Parathyroid adenoma (tissue), 2 donors: Measurements from ENCODE around the gene ARL5B.

Source experiments
- H2AFZ ChIP-seq: fragments of 300-600 bp; sonication (generic); one replicate; pipeline ENCODE4 v1.7.0; 2017; ENCODE audit warnings: antibody characterized with exemption, mild to moderate bottlenecking
- H3K27ac ChIP-seq: fragments of 300-600 bp; sonication (generic); one replicate; pipeline ENCODE4 v1.7.0; 2017
- H3K27me3 ChIP-seq: fragments of 300-600 bp; sonication (generic); one replicate; pipeline ENCODE4 v1.7.0; 2017; ENCODE audit warnings: low read length; ENCODE audit not compliant: control insufficient read depth, insufficient read depth
- H3K36me3 ChIP-seq: fragments of 300-600 bp; sonication (generic); one replicate; pipeline ENCODE4 v1.7.0; 2017; ENCODE audit warnings: low read length; ENCODE audit not compliant: control insufficient read depth, insufficient read depth
- H3K4me1 ChIP-seq: fragments of 300-600 bp; sonication (generic); one replicate; pipeline ENCODE4 v1.7.0; 2017; ENCODE audit warnings: control low read depth
- H3K4me2 ChIP-seq: fragments of 300-600 bp; sonication (generic); one replicate; pipeline ENCODE4 v1.7.0; 2017; ENCODE audit warnings: low read length
- H3K4me3 ChIP-seq: fragments of 300-600 bp; sonication (generic); one replicate; pipeline ENCODE4 v1.7.0; 2017; ENCODE audit warnings: low read depth, low read length
- H3K79me2 ChIP-seq: fragments of 300-600 bp; sonication (generic); one replicate; pipeline ENCODE4 v1.7.0; 2017; ENCODE audit warnings: control low read depth
- H3K9ac ChIP-seq: fragments of 300-600 bp; sonication (generic); one replicate; pipeline ENCODE4 v1.7.0; 2017; ENCODE audit warnings: mild to moderate bottlenecking
- H3K9me3 ChIP-seq: fragments of 300-600 bp; sonication (generic); one replicate; pipeline ENCODE4 v1.7.0; 2017; ENCODE audit warnings: low read length; ENCODE audit not compliant: control insufficient read depth
- TF ChIP-seq, protein P1 (sequence below): fragments of 300-600 bp; sonication (generic); IDR thresholded peaks from one replicate; pipeline ENCODE4 v1.7.0; 2017; ENCODE audit warnings: antibody characterized with exemption, mild to moderate bottlenecking
- donor health status: primary hyperparathyroidism.

Gene ARL5B

DNA sequence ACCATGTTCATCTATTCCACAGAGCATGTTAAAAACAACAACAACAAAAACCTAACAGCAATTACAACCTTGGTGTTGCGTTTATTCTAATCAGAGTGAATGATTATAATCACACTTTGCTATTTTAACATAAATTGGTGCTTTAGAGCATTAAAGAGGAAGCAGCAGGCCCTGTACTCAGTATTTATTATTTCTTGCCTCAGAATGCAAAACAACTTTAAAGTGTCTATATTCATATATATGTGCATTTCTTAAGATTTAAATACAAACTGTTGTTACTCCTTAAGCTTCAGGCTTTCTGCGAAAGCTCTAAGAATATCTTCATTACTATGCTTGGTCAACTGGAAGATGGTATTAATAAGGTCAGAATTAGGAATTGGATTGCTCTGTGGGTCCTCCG lies 21.5 kb downstream of the ARL5B start:
- Histone ChIP-seq H3K9me3 (no peaks in the 10 kb centered on the region), H3K4me3 (no peak overlapping the region), H3K79me2 (no peaks in the 10 kb centered on the region), H2AFZ (no peak overlapping the region), H3K27me3 (no peaks in the 10 kb centered on the region), H3K4me1 (no peaks in the 10 kb centered on the region), H3K36me3 (no peaks in the 10 kb centered on the region), H3K9ac (no peak overlapping the region), H3K4me2 (no peak overlapping the region), H3K27ac (no peak overlapping the region)
- TF ChIP-seq, protein P1, sequence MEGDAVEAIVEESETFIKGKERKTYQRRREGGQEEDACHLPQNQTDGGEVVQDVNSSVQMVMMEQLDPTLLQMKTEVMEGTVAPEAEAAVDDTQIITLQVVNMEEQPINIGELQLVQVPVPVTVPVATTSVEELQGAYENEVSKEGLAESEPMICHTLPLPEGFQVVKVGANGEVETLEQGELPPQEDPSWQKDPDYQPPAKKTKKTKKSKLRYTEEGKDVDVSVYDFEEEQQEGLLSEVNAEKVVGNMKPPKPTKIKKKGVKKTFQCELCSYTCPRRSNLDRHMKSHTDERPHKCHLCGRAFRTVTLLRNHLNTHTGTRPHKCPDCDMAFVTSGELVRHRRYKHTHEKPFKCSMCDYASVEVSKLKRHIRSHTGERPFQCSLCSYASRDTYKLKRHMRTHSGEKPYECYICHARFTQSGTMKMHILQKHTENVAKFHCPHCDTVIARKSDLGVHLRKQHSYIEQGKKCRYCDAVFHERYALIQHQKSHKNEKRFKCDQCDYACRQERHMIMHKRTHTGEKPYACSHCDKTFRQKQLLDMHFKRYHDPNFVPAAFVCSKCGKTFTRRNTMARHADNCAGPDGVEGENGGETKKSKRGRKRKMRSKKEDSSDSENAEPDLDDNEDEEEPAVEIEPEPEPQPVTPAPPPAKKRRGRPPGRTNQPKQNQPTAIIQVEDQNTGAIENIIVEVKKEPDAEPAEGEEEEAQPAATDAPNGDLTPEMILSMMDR: no peak

DNA sequence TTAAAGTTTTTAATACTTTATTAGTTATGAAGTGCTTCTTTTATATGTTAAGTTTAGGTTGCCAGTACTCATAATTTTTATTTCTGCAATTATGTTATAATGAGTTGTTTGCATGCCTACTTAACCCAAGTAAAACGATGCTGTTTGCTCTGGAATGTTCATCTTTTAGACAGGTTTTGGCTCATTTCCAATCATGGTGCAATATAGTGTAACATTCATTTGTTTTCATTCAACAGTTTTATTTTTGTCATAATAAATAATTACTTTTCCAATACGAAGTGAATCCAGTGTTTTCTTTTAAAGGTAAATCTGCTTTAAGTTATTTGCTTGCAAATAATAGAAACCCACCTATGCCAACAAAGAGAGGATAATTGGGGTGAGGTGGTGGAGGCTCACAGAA lies 22.1 kb downstream of the ARL5B start:
- Histone ChIP-seq H3K9me3 (no peaks in the 10 kb centered on the region), H3K36me3 (no peaks in the 10 kb centered on the region), H3K4me3 (no peak overlapping the region), H3K4me1 (no peaks in the 10 kb centered on the region), H3K27ac (no peak overlapping the region), H3K27me3 (no peaks in the 10 kb centered on the region), H3K4me2 (no peak overlapping the region), H3K79me2 (no peaks in the 10 kb centered on the region), H2AFZ (no peak overlapping the region), H3K9ac (no peak overlapping the region)
- TF ChIP-seq, protein P1: no peak

DNA sequence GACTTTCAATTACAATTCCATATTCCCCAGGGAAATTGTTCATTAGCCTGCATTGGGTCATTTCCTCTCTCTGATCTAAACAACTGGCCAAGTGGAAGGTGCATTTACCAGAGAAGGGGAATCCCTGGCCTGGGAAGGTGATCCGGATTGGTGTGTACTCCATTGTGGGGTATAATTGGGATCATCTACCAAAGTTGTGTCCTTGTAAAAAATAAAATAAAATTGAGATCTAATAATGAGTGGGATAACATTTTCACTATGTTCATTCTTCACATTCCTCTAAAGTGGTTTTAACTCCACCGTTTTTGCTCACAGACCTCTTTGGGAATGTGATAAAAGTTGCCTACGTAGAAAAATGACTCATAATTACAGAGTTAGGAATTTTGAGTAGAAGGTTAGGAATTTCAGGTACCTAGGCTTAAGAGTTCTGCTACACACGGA lies 22.8 kb downstream of the ARL5B start:
- Histone ChIP-seq H3K36me3 (no peaks in the 10 kb centered on the region), H3K79me2 (no peaks in the 10 kb centered on the region), H3K27me3 (no peaks in the 10 kb centered on the region), H3K27ac (no peak overlapping the region), H3K4me2 (no peak overlapping the region), H3K4me3 (no peak overlapping the region), H3K9ac (no peak overlapping the region), H2AFZ (no peak overlapping the region), H3K9me3 (no peaks in the 10 kb centered on the region), H3K4me1 (no peaks in the 10 kb centered on the region)
- TF ChIP-seq, protein P1: no peak

DNA sequence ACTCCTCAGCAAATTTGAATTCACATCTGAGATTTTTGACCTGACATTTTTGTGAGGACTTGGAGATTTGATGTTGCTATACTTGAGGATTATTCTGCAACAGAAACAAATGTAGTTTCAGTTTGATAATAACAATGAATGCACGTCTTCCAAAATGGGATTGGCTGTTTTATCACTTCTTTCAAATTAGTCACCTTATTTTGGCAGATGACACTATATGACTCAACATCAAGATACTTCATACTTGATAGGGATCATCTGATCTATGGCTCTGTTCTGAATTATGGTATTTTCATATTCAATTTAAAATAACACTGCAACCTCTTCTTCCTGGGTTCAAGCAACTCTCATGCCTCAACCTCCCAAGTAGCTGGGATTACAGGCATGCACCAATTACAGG lies 24.2 kb downstream of the ARL5B start:
- H3K4me1 ChIP-seq: no peaks in the 10 kb centered on the region
- TF ChIP-seq, protein P1: no peak
- no peaks in the 10 kb centered on the region for H3K27me3 ChIP-seq
- no peaks in the 10 kb centered on the region for H3K36me3 ChIP-seq
- no peak overlapping the region for H3K4me2 ChIP-seq
- H3K79me2 ChIP-seq: no peaks in the 10 kb centered on the region
- H3K4me3 ChIP-seq: no peak overlapping the region
- no peaks in the 10 kb centered on the region for H3K9me3 ChIP-seq
- no peak overlapping the region for H3K9ac ChIP-seq
- H2AFZ ChIP-seq: no peak overlapping the region
- H3K27ac ChIP-seq: no peak overlapping the region

DNA sequence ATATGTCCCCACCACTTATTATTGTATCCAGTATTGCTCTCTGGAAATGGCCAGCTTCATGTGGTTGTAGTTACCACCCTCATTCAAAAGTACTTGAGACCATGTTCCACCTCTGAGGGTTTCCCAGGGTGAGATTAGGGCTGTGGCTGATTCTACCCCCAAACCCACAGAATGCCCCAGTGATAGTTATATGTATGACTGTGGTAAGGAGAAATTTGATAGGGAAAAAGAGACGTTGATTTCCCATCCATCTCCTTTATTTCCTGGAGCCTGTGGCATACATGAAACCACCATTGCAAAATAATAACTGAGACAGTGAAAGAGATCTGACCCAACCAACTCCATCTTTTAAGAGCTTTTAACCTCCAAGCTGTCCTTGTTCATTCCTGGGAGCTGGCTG lies 25.2 kb downstream of the ARL5B start:
- H3K36me3 ChIP-seq: no peaks in the 10 kb centered on the region
- H3K4me2 ChIP-seq: no peak overlapping the region
- H3K27ac ChIP-seq: no peak overlapping the region
- TF ChIP-seq, protein P1: no peak
- no peak overlapping the region for H3K4me3 ChIP-seq
- no peaks in the 10 kb centered on the region for H3K79me2 ChIP-seq
- H3K4me1 ChIP-seq: no peaks in the 10 kb centered on the region
- H2AFZ ChIP-seq: no peak overlapping the region
- no peaks in the 10 kb centered on the region for H3K27me3 ChIP-seq
- no peaks in the 10 kb centered on the region for H3K9me3 ChIP-seq
- no peak overlapping the region for H3K9ac ChIP-seq
